Measurements from ENCODE around the gene PPIE.

The PPIE gene

DNA sequence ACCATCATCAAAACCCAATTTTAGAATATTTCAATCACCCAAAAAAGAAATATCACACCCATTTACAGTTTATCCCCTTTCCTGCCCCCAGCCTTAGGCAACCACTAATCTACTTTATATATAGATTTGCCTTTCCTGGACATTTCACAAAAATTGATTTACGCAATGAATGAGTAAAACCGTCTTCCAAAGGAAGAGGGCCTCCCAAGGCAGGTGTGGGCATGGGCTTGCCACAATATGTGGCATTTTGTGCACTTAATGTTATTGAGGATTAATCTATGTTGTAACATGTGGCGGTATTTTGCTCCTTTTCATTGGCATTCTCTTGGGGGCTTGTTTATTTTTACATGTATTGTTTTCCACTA, 61.8 kb downstream of the PPIE start:
- DNase-seq (ENCODE audit: low read depth in 2 of 2, low spot score in 1 of 2) = no peak

DNA sequence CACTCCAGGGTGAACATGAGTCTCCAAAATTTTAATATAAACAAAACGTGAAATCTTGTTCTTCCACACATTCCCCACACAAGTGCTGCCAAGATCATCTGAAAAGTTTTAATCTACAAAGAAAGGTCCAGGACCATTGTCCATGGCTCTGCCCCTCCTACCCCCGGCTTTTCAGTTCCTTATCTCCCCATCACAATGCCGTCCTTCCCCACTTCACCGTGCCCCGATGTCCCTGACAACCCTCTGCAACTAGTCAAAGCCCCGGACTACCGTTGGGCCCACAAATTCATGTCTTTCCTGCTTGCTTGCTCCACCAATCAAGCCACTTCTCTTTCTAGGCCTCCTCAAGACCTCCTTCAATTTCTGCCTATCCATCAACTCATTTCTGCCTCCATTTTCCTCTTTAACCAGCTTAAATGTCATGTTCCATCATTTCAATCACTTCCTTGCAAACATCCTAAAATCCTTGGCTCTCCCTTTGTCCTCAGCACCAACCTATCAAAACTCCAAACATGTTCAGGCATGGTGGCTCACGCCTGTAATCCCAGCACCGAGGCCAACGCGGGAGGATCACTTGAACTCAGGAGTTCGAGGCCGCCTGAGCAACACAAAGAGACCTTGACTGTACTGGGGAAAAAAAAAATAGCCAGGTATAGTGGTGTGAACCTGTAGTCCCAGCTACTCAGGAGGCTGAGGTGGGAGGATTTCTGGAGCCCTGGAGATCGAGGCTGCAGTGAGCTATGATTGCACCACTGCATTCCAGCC, 64.0 kb downstream of the PPIE start:
- DNase-seq (ENCODE audit: low read depth in 2 of 2, low spot score in 1 of 2) = no peak

DNA sequence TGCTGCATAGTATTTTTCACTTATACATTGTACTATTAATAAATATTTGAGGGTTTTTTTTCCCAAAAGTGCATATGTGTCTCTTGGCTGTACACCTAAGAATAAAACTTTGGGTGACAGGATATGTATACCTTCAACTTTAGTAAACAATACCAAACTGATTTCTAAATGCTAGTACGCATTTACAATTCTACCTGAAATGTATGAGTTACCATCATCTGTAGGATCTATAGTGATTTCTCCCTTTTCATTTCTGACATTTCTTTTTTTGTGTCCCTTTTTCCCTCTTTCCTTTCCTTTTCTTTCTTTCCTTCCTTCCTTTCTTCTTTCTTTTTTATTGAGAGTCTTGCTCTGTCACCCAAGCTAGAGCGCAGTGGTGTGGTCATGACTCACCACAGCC, 66.7 kb downstream of the PPIE start:
- DNase-seq (ENCODE audit: low read depth in 2 of 2, low spot score in 1 of 2) = no peak

DNA sequence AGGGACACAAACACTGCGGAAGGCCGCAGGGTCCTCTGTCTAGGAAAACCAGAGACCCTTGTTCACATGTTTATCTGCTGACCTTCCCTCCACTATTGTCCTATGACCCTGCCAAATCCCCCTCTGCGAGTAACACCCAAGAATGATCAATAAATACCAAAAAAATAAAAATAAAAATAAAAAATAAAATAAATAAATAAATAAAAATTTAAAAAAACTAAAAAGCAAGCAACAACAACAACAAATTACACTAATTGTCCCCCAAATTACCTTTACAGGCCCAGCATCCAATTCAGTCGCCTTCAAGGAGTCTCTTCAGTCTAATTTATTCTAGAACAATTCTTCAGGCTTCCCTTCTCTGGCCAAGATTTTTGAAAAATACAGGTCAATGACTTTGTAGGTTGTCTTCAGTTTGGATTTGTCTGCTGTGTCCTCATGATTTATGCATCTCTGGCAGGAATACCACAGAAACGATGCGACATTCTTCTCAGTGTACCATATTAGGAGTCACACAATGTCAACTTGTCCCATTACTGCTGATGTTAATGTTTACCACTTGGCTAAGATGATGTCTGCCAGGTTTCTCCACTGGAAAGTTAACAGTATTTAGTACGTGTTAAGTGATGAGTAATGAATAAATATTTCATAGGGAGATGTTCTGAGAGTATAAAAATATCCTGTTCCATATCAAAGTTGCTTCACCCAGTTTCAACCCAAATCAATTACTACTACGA, 70.3 kb downstream of the PPIE start:
- DNase-seq (ENCODE audit: low read depth in 2 of 2, low spot score in 1 of 2) = no peak

DNA sequence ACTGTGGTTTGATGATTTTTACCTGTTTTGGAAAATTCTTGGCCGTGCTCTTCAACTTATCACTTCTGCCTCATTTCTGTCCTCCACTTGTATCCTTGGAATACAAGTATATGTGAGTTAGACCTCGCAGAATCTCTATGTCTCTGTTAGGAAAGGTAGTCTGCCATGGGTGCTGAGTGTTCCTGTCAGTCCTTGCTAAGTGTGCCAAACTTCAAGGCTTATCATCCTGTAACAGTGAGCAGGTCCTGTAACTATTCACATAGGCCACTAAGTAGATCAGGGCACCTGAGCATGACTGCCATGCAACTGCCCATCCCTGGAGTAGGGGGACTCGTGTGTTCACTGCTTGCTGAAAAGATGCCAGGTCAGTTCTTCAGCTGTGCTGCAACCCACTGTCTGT, 74.2 kb downstream of the PPIE start:
- DNase-seq (ENCODE audit: low read depth in 2 of 2, low spot score in 1 of 2) = no peak
